ENCODE data around the gene UBE2Z. TPM values are rescaled to one million over a fixed set of nuclear protein-coding genes. Genes with fewer than 3 reads are reported as not detected.

The UBE2Z gene
- polyA plus RNA-seq, 1 donor from 2014 or later: 70.3 TPM

GRCh38 chr17:48903401-48903800 lies 4.8 kb upstream of the UBE2Z start:
- Histone ChIP-seq H3K27me3 (ENCODE audit: insufficient read depth, low read depth, low read length) (no peaks in the 10 kb centered on the region), H3K4me3 (ENCODE audit: low read length) (no peak overlapping the region), H3F3A (ENCODE audit: insufficient read depth, low read length, poor library complexity, severe bottlenecking) (no peaks in the 10 kb centered on the region), H3K27ac (ENCODE audit: low read length) (no peak overlapping the region), H3K79me2 (replicated peaks; ENCODE audit: insufficient read depth, low read length) (no peaks in the 10 kb centered on the region), H3K4me2 (ENCODE audit: low read length) (no peak overlapping the region), H4K20me1 (ENCODE audit: insufficient read depth) (no peaks in the 10 kb centered on the region), H3K9me2 (ENCODE audit: insufficient read depth, low read length) (no peaks in the 10 kb centered on the region), H2AFZ (ENCODE audit: low read depth, low read length) (no peak overlapping the region), H3K9ac (ENCODE audit: low read length) (no peak overlapping the region), H3K36me3 (ENCODE audit: insufficient read depth, low read length) (no peaks in the 10 kb centered on the region), H3K9me3 (ENCODE audit: low read length) (no peaks in the 10 kb centered on the region)
- no peak for TF ChIP-seq EZH2 (IDR thresholded peaks at IDR 0.05; ENCODE audit: borderline replicate concordance, insufficient read depth, low read length, poor library complexity, severe bottlenecking)
- TF ChIP-seq MXI1 (conservative IDR thresholded peaks at IDR 0.05; ENCODE audit: poor library complexity, severe bottlenecking): no peak
- TF ChIP-seq EP300 (conservative IDR thresholded peaks at IDR 0.05; ENCODE audit: poor library complexity, severe bottlenecking): no peak
- no peak for TF ChIP-seq CTCF (IDR thresholded peaks at IDR 0.05; ENCODE audit: poor library complexity, severe bottlenecking)

GRCh38 chr17:48904428-48904827 lies 3.8 kb upstream of the UBE2Z start:
- no peak for TF ChIP-seq CTCF (IDR thresholded peaks at IDR 0.05; ENCODE audit: poor library complexity, severe bottlenecking)
- TF ChIP-seq POLR2AphosphoS5 (IDR thresholded peaks at IDR 0.05): no peak
- no peak for TF ChIP-seq RAD21 (conservative IDR thresholded peaks at IDR 0.05)
- H3K9ac ChIP-seq (ENCODE audit: low read length): no peak overlapping the region
- peaks cover 5% of the 10 kb centered on the region for H3K79me2 ChIP-seq (replicated peaks; ENCODE audit: insufficient read depth, low read length)
- H3K4me3 ChIP-seq (ENCODE audit: low read length): no peak overlapping the region
- no peaks in the 10 kb centered on the region for H3K27me3 ChIP-seq (ENCODE audit: insufficient read depth, low read depth, low read length)
- H4K20me1 ChIP-seq (ENCODE audit: insufficient read depth): no peaks in the 10 kb centered on the region
- no peak overlapping the region for H3K27ac ChIP-seq (ENCODE audit: low read length)
- H2AFZ ChIP-seq (ENCODE audit: low read depth, low read length): no peak overlapping the region
- H3K36me3 ChIP-seq (ENCODE audit: insufficient read depth, low read length): no peaks in the 10 kb centered on the region
- H3K4me2 ChIP-seq (ENCODE audit: low read length): no peak overlapping the region
- H3K9me3 ChIP-seq (ENCODE audit: low read length): no peaks in the 10 kb centered on the region
- H3F3A ChIP-seq (ENCODE audit: insufficient read depth, low read length, poor library complexity, severe bottlenecking): no peaks in the 10 kb centered on the region
- no peaks in the 10 kb centered on the region for H3K9me2 ChIP-seq (ENCODE audit: insufficient read depth, low read length)

- Histone ChIP-seq H3K9me3 (ENCODE audit: low read length) (no peaks in the 10 kb centered on the region), H3K27me3 (ENCODE audit: insufficient read depth, low read depth, low read length) (no peaks in the 10 kb centered on the region), H3K36me3 (ENCODE audit: insufficient read depth, low read length) (no peaks in the 10 kb centered on the region), H3K4me2 (ENCODE audit: low read length) (no peak overlapping the region), H3F3A (ENCODE audit: insufficient read depth, low read length, poor library complexity, severe bottlenecking) (no peaks in the 10 kb centered on the region), H3K27ac (ENCODE audit: low read length) (no peak overlapping the region), H3K9ac (ENCODE audit: low read length) (no peak overlapping the region), H3K4me3 (ENCODE audit: low read length) (no peak overlapping the region), H2AFZ (ENCODE audit: low read depth, low read length) (no peak overlapping the region), H4K20me1 (ENCODE audit: insufficient read depth) (no peaks in the 10 kb centered on the region), H3K79me2 (replicated peaks; ENCODE audit: insufficient read depth, low read length) (peaks cover 17% of the 10 kb centered on the region), H3K9me2 (ENCODE audit: insufficient read depth, low read length) (no peaks in the 10 kb centered on the region)
- TF ChIP-seq EP300 (conservative IDR thresholded peaks at IDR 0.05; ENCODE audit: poor library complexity, severe bottlenecking): no peak
- TF ChIP-seq REST (IDR thresholded peaks at IDR 0.05; ENCODE audit: borderline replicate concordance): no peak
- no peak for TF ChIP-seq TAF1 (IDR thresholded peaks at IDR 0.05; ENCODE audit: low read depth)
- TF ChIP-seq POLR2AphosphoS5 (IDR thresholded peaks at IDR 0.05): no peak
- no peak for TF ChIP-seq SMC3 (conservative IDR thresholded peaks at IDR 0.05; ENCODE audit: poor library complexity)
- TF ChIP-seq EZH2 (IDR thresholded peaks at IDR 0.05; ENCODE audit: borderline replicate concordance, insufficient read depth, low read length, poor library complexity, severe bottlenecking): no peak
- TF ChIP-seq CTCF (IDR thresholded peaks at IDR 0.05; ENCODE audit: poor library complexity, severe bottlenecking): no peak
- no peak for TF ChIP-seq MXI1 (conservative IDR thresholded peaks at IDR 0.05; ENCODE audit: poor library complexity, severe bottlenecking)
- TF ChIP-seq RAD21 (conservative IDR thresholded peaks at IDR 0.05): no peak
These were observed 2.2 kb upstream of the UBE2Z start for GRCh38 chr17:48905987-48906515.

All from neural cell (in vitro differentiated cells).